ENCODE results near the gene SPDYE6. TPM values are rescaled to one million over a fixed set of nuclear protein-coding genes. Genes with fewer than 3 reads are reported as not detected.
A peak's percentile ranks its signal among the peaks of the same experiment; 100 is the strongest.

The SPDYE6 gene
- total and polyA plus RNA-seq, 2 of the 4 experiments (the other 2 are of a cell fraction): not detected

DNA sequence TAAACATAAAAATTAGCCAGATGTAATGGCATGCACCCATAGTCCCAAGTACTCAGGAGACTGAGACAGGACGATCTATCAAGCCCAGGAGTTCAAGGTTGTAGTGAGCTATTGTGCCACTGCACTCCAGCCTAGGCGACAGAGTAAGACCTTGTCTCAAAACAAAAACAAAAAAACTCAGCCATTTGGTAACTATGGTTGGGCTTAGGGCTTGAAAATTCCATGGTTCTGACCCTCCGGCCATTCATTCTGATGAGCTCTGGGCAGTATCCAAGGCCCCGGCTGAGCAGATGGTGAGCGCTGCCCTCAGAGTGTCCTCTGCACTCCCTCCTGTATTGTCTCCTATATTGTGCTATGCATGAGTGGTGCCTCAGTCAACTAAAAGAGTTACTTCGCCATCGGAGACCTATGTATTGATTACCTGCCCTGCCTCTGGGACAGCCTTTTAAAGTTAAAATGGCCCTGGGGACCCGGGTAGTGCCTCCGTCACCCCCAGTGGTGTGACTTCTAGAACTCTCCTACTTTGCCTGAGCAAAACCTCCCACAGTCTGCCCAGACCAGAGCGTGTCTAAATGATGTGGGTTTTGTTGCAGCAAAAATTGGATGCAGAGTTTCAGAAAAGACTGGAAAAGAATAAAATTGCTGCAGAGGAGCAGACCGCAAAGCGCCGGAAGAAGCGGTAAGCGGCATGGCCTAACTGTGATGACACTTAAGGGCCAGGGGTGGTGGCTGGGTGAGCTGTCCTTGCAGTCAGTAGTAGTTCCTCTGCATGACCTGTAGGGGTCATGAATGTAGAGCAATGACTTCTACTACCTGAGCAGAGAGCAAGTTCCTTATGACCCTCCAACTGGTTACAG lies 48.0 kb upstream of the SPDYE6 start:
- Histone ChIP-seq H2AFZ (replicated peaks; ENCODE audit: low read length, poor library complexity) (no peak overlapping the region), H3K27ac (ENCODE audit: insufficient read depth, low read length) (no peak overlapping the region), H3K27me3 (ENCODE audit: control insufficient read depth, insufficient read depth, low read length) (no peaks in the 10 kb centered on the region), H2AK9ac (replicated peaks; ENCODE audit: low read depth, low read length, poor library complexity) (no peak overlapping the region), H4K20me1 (ENCODE audit: insufficient read depth, low read length) (no peaks in the 10 kb centered on the region), H3K79me1 (ENCODE audit: low read depth in 1 of 2, low read length in 2 of 2) (peaks cover 17 to 23% of the 10 kb centered on the region in 2 experiments), H3K23ac (ENCODE audit: low read depth, low read length) (no peak overlapping the region), H2BK20ac (ENCODE audit: low read depth, low read length) (no peak overlapping the region), H2BK15ac (ENCODE audit: low read depth, low read length) (no peak overlapping the region), H2AK5ac (ENCODE audit: low read depth, low read length) (no peak overlapping the region), H3K9me3 (ENCODE audit: control insufficient read depth, insufficient read depth, low read length) (no peaks in the 10 kb centered on the region), H3K36me3 (ENCODE audit: control insufficient read depth, insufficient read depth, low read length) (peaks cover 58% of the 10 kb centered on the region), H4K8ac (ENCODE audit: low read depth in 2 of 2, low read length in 2 of 2) (no peak overlapping the region), H3K18ac (ENCODE audit: low read depth, low read length) (no peak overlapping the region), H3K4me3 (ENCODE audit: insufficient read depth, low read depth, low read length) (no peak overlapping the region), H2BK5ac (ENCODE audit: low read depth, low read length, poor library complexity, severe bottlenecking) (no peak overlapping the region), H3K4me2 (ENCODE audit: low read depth, low read length) (no peak overlapping the region), H3K14ac (replicated peaks; ENCODE audit: low read depth, low read length) (no peak overlapping the region), H3K9ac (ENCODE audit: low read depth, low read length) (no peak overlapping the region), H3K9me1 (ENCODE audit: insufficient read depth, low read length) (no peaks in the 10 kb centered on the region), H3K56ac (ENCODE audit: extremely low read depth, insufficient read depth, low read length) (no peak overlapping the region), H4K91ac (ENCODE audit: insufficient read depth, low read depth, low read length) (no peak overlapping the region), H3K4ac (ENCODE audit: low read depth, low read length) (no peak overlapping the region), H3K4me1 (ENCODE audit: control insufficient read depth, insufficient read depth, low read length) (no peaks in the 10 kb centered on the region), H4K5ac (ENCODE audit: low read depth, low read length) (no peak overlapping the region), H2BK120ac (ENCODE audit: low read depth, low read length) (no peak overlapping the region)
- BruUV-seq (replicated peaks): no TSS peak
- ChIA-PET POLR2A (ENCODE audit: unreplicated experiment) (no interaction called here), CTCF (interaction anchor here (0.5 to 1.4 kb wide), 3 partner anchors 8 to 718 kb away, joined by 3 to 5 read pairs (median 3); partner anchors contain the start of gene PRKRIP1)
- WGBS, 2 experiments (ENCODE audit: extremely low coverage in 2 of 2, insufficient read length in 1 of 2): 97% methylated on average over 5 of the region's 15 CpGs; no CpG with 5 or more reads in 1 of the 2 experiments
- peak; percentile 97 for ATAC-seq (ENCODE audit: low read depth)
- intact Hi-C loops (cut with micrococcal nuclease): no loop called here
- TF ChIP-seq POLR2A (IDR thresholded peaks at IDR 0.05; ENCODE audit: low read depth, low read length): no peak
- TF ChIP-seq RCOR1 (IDR thresholded peaks at IDR 0.05; ENCODE audit: insufficient replicate concordance, low read length): no peak
- no peak for TF ChIP-seq MXI1 (IDR thresholded peaks at IDR 0.05; ENCODE audit: borderline replicate concordance, low read depth, low read length)
- no peak for TF ChIP-seq RFX5 (IDR thresholded peaks at IDR 0.05; ENCODE audit: low read depth, low read length)
- TF ChIP-seq, protein P1, sequence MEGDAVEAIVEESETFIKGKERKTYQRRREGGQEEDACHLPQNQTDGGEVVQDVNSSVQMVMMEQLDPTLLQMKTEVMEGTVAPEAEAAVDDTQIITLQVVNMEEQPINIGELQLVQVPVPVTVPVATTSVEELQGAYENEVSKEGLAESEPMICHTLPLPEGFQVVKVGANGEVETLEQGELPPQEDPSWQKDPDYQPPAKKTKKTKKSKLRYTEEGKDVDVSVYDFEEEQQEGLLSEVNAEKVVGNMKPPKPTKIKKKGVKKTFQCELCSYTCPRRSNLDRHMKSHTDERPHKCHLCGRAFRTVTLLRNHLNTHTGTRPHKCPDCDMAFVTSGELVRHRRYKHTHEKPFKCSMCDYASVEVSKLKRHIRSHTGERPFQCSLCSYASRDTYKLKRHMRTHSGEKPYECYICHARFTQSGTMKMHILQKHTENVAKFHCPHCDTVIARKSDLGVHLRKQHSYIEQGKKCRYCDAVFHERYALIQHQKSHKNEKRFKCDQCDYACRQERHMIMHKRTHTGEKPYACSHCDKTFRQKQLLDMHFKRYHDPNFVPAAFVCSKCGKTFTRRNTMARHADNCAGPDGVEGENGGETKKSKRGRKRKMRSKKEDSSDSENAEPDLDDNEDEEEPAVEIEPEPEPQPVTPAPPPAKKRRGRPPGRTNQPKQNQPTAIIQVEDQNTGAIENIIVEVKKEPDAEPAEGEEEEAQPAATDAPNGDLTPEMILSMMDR (conservative IDR thresholded peaks at IDR 0.05; ENCODE audit: low read depth, low read length): peak; percentile 50
- no peak for TF ChIP-seq FOS (IDR thresholded peaks at IDR 0.05; ENCODE audit: low read depth, low read length)
- no peak for TF ChIP-seq CHD1 (IDR thresholded peaks at IDR 0.05; ENCODE audit: low read depth, low read length)
- TF ChIP-seq BHLHE40 (IDR thresholded peaks at IDR 0.05; ENCODE audit: low read depth, low read length): no peak
- TF ChIP-seq RAD21 (IDR thresholded peaks at IDR 0.05; ENCODE audit: low read length): peak; percentile 42
- no peak for TF ChIP-seq CEBPB (IDR thresholded peaks at IDR 0.05; ENCODE audit: low read depth, low read length)
- TF ChIP-seq MAZ (IDR thresholded peaks at IDR 0.05; ENCODE audit: borderline replicate concordance, low read depth, low read length): no peak
- no peak for TF ChIP-seq MAFK (IDR thresholded peaks at IDR 0.05; ENCODE audit: low read depth, low read length)
- TF ChIP-seq, protein P2, sequence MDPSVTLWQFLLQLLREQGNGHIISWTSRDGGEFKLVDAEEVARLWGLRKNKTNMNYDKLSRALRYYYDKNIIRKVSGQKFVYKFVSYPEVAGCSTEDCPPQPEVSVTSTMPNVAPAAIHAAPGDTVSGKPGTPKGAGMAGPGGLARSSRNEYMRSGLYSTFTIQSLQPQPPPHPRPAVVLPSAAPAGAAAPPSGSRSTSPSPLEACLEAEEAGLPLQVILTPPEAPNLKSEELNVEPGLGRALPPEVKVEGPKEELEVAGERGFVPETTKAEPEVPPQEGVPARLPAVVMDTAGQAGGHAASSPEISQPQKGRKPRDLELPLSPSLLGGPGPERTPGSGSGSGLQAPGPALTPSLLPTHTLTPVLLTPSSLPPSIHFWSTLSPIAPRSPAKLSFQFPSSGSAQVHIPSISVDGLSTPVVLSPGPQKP (IDR thresholded peaks at IDR 0.05; ENCODE audit: borderline replicate concordance, low read depth, low read length): no peak
- TF ChIP-seq SMC3 (IDR thresholded peaks at IDR 0.05; ENCODE audit: low read depth, low read length): 0 out of 2 replicates have a peak, but pooled peaks have one; percentile 20
- TF ChIP-seq, protein P3, sequence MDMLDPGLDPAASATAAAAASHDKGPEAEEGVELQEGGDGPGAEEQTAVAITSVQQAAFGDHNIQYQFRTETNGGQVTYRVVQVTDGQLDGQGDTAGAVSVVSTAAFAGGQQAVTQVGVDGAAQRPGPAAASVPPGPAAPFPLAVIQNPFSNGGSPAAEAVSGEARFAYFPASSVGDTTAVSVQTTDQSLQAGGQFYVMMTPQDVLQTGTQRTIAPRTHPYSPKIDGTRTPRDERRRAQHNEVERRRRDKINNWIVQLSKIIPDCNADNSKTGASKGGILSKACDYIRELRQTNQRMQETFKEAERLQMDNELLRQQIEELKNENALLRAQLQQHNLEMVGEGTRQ (IDR thresholded peaks at IDR 0.05; ENCODE audit: low read depth, low read length): no peak
- DNase-seq: peak; percentile 47
- dilution Hi-C loops (cut with HindIII; ENCODE audit: low sequenced_read_pairs, unreplicated experiment): no loop called here
- in situ Hi-C loops (cut with MboI; ENCODE audit: low sequenced_read_pairs): no loop called here

All from IMR-90 (cell line).